Stimulated activated naive B cell treated with anti-CD40 and anti-IgM and Interleukin-4, amounts not matched to agents 10 μg/mL and 1 μg/mL and 100 μg/mL, for 72 hours (primary cell): Measurements from ENCODE around the gene PPP2R3C.
"Not testable (repeated sequence)": the region's sequence is repeated elsewhere in the genome, so short reads cannot be mapped to it uniquely, and the experiment has no call there.

Experiments
- ATAC-seq, 2 donors: fragments of 150-1000 bp; cut with Tn5 transposase; replicated peaks; 2 replicates each; pipeline ENCODE4 v1.10.0; 2021; ENCODE audit warnings: moderate library complexity in 1 of 2
- DNase-seq: peaks from one replicate; pipeline ENCODE4 v3.0.0; 2021
- H3K27ac Mint-ChIP-seq: one replicate; pipeline ENCODE4 v1.8.0; 2022; ENCODE audit warnings: mild to moderate bottlenecking, mixed read lengths
- H3K27me3 Mint-ChIP-seq, 2 donors: one replicate each; pipeline ENCODE4 v1.8.0; 2022; ENCODE audit warnings: mixed read lengths in 2 of 2
- H3K36me3 Mint-ChIP-seq, 2 donors: one replicate each; pipeline ENCODE4 v1.8.0; 2022; ENCODE audit warnings: mixed read lengths in 2 of 2, mild to moderate bottlenecking in 1 of 2
- H3K4me1 Mint-ChIP-seq, 2 donors: one replicate each; pipeline ENCODE4 v1.8.0; 2022; ENCODE audit warnings: mixed read lengths in 2 of 2, mild to moderate bottlenecking in 1 of 2
- H3K4me3 Mint-ChIP-seq, 2 donors: one replicate each; pipeline ENCODE4 v1.8.0; 2022; ENCODE audit warnings: mild to moderate bottlenecking in 2 of 2, mixed read lengths in 2 of 2, moderate library complexity in 1 of 2
- H3K9me3 Mint-ChIP-seq, 2 donors: one replicate each; pipeline ENCODE4 v1.8.0; 2022; ENCODE audit warnings: mixed read lengths in 2 of 2, mild to moderate bottlenecking in 1 of 2

PPP2R3C gene

DNA sequence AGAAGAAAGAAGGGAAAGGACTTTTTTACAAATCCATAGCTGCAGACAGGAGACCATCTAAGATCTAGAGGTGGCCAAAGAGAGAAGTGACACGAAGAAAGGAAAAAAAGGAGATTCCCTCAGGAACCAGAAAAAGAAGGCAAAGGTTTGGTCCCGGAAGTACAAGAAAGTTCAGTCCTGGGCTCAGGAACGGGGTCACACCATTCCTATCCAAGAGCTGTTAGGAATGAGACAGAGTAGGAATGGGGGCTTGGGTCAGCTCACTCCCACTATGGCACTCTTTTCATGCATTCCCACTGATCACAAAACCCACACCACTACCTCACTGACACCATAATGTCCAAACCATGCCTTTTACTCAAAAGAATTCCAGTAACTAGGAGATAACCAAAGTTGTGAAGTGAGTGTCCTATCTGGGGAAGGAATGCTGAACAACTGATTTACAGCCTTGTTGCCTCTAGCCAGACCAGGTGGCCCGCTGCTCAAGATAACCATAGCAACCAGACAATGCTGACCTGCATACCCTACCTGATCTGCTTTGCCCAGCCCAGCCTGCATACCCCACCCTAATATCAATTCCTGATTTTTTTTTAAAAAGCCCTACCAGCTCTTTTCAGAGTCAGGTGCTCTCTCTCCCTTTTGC lies 8.4 kb downstream of the PPP2R3C start:
- DNase-seq: no peak
- H3K27ac Mint-ChIP-seq: no peak overlapping the region
- peaks cover 0 to 4% of the 10 kb centered on the region in 2 donors for H3K9me3 Mint-ChIP-seq
- no peak for ATAC-seq
- H3K36me3 Mint-ChIP-seq: peaks cover 42 to 53% of the 10 kb centered on the region in 2 donors
- H3K27me3 Mint-ChIP-seq: no peaks in the 10 kb centered on the region
- H3K4me1 Mint-ChIP-seq: peaks cover 16 to 17% of the 10 kb centered on the region in 2 donors
- no peak overlapping the region for H3K4me3 Mint-ChIP-seq

DNA sequence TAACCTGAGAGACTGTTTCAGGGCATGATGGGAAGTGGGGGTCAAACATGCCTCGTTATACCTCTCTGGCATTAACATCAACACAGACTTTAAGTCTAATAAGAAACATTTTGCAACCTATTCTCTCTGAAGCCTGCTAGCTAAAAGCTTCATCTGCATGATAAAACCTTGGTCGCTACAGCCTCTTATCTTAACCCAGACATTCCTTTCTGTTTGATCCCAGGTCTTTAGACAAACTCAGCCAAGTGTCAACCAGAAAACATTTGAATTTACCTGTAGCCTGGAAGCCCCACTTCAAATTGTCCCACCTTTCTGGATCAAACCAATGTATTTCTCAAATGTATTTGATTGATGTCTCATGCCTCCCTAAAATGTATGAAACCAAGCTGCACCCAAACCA lies 9.1 kb downstream of the PPP2R3C start:
- Mint-ChIP-seq H3K27ac (no peak overlapping the region), H3K9me3 (peaks cover 0 to 4% of the 10 kb centered on the region in 2 donors), H3K36me3 (peaks cover 42 to 53% of the 10 kb centered on the region in 2 donors), H3K27me3 (no peaks in the 10 kb centered on the region), H3K4me3 (no peak overlapping the region), H3K4me1 (peaks cover 9 to 13% of the 10 kb centered on the region in 2 donors)
- DNase-seq (no peak), ATAC-seq (no peak)

DNA sequence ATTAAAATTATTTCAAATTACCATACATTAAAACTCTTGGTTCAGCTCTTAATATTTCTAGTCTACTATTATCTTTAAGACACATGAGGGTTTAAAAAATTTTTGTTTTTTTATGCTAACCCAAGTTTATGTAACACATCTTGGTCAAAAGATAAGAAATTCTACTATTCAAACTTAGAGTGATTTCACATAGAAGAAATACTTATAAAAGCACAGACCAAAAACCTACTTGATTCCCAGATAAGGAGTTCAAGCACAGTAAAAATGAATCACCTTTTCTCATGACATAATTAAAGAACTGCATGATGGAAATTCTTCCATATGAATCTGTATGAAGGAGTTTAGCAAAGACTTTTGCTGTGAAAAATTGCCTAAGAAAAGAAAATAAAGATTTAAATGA lies 13.9 kb downstream of the PPP2R3C start:
- ATAC-seq (no peak), DNase-seq (no peak)
- H3K9me3 Mint-ChIP-seq: peaks cover 0 to 4% of the 10 kb centered on the region in 2 donors
- H3K27ac Mint-ChIP-seq: no peak overlapping the region
- H3K4me3 Mint-ChIP-seq: no peak overlapping the region
- H3K4me1 Mint-ChIP-seq: no peaks in the 10 kb centered on the region
- peaks cover 31 to 38% of the 10 kb centered on the region in 2 donors for H3K36me3 Mint-ChIP-seq
- no peaks in the 10 kb centered on the region for H3K27me3 Mint-ChIP-seq

DNA sequence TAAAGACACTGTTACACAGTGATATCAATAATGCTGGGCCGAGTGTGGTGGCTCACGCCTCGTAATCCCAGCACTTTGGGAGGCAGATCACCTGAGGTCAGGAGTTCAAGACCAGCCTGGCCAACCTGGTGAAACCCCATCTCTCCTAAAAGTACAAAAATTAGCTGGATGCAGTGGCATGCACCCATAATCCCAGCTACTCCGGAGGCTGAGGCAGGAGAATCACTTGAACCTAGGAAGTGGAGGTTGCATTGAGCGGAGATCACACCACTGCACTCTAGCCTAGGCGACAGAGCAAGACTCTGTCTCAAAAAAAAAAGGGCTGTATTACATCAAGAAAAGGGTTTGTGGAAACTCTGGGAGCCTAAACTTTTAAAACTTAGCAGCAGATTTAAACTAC lies 27.1 kb downstream of the PPP2R3C start:
- H3K36me3 Mint-ChIP-seq: peaks cover 20 to 25% of the 10 kb centered on the region in 2 donors
- H3K27ac Mint-ChIP-seq, H3K9me3 Mint-ChIP-seq, DNase-seq, H3K4me3 Mint-ChIP-seq, ATAC-seq, H3K27me3 Mint-ChIP-seq, H3K4me1 Mint-ChIP-seq: not testable (repeated sequence)

DNA sequence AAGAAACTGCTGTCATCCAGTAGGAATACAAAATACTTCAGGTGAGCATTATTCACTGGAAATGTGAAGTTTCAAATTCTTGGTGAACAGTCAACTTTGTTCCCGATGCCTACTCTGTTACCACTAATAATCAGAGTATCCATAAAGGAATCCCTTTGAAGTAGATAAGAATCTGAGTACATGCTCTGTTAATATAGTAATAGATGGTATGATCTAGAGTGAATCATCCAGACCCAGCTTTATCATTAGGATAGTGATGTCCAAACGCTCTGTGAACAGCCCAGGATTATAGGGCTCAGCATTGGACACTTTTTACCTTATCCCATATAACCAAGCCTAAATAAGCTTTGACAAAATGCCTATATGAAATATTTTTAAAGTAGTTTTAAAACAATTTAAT lies 33.3 kb downstream of the PPP2R3C start:
- Mint-ChIP-seq H3K4me3 (no peak overlapping the region), H3K27me3 (no peaks in the 10 kb centered on the region), H3K27ac (no peak overlapping the region), H3K36me3 (peaks cover 30 to 35% of the 10 kb centered on the region in 2 donors), H3K9me3 (no peaks in the 10 kb centered on the region), H3K4me1 (no peaks in the 10 kb centered on the region)
- DNase-seq: no peak
- no peak for ATAC-seq

DNA sequence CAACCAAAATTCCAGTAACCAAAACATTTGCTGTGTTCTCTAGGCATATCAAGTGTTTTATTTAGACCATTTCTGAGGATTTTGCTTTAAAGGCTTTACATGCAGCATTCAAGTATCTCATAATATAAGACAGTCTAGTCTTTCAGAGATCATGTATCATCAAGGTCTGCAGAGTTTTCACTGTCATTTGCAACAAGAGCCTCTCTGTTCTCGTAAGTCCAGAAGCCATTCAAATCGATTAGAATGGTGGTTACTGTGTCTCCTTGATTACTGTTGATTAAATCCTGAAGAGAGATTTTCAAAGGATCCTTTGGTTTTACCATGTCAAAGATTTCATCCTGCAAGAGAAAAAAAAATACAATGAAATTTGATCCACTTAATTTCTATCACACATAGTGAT lies 36.3 kb downstream of the PPP2R3C start:
- H3K36me3 Mint-ChIP-seq: peaks cover 23 to 25% of the 10 kb centered on the region in 2 donors
- H3K27me3 Mint-ChIP-seq: no peaks in the 10 kb centered on the region
- H3K9me3 Mint-ChIP-seq: no peaks in the 10 kb centered on the region

DNA sequence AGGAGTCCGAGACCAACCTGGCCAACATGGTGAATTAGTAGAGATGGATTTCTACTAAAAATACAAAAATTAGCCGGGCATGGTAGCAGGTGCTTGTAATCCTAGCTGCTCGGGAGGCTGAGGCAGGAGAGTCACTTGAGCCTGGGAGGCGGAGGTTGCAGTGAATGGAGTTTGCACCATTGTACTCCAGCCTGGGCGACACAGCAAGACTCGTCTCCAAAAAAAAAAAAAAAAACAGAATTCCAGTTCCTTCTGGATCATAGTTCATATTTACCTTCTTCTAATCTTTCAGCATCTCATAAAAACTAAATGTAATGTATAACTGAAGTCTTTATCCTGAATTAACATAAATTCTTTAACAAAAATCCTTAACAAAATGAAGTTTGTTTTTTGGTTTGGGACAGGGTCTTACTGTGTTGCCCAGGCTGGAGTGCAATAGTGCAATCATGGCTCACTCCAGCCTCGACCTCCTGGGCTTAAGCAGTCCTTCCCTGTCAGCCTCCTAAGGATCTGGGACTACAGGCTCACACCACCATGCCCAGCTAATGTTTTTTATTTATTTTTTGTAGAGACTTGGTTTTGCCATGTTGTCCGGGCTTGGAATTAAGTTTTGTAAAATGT lies 38.1 kb downstream of the PPP2R3C start:
- Mint-ChIP-seq H3K4me3 (no peak overlapping the region), H3K4me1 (no peaks in the 10 kb centered on the region), H3K27ac (peak overlapping the region; percentile 20), H3K36me3 (peaks cover 25 to 29% of the 10 kb centered on the region in 2 donors), H3K27me3 (no peaks in the 10 kb centered on the region), H3K9me3 (no peaks in the 10 kb centered on the region)
- ATAC-seq (no peak), DNase-seq (no peak)

More for the DNA sequence above, 36.3 kb downstream of the PPP2R3C start:
- H3K27ac Mint-ChIP-seq: peak overlapping the region; percentile 33
- ATAC-seq: no peak
- no peaks in the 10 kb centered on the region for H3K4me1 Mint-ChIP-seq
- no peak overlapping the region for H3K4me3 Mint-ChIP-seq
- no peak for DNase-seq

DNA sequence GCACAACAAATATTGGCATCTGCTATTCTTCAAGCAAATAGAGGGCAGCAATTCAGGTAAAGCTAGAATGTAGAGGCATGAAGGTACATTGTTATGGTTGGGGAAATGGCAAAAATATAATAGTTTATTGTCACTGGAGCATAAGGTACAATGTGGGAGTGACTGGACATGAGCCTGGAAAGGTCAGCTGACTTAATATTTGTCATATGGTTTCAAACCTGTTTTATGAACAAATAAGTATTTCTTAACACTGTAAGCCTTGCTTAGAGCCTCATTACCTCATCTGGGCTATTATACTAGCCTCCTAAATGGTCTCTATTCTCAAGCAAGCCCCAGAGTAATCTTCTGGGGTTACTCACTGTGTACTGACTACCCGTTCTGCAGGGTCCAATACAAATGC lies 42.0 kb downstream of the PPP2R3C start:
- Mint-ChIP-seq H3K27ac (no peak overlapping the region), H3K27me3 (no peaks in the 10 kb centered on the region), H3K9me3 (no peaks in the 10 kb centered on the region), H3K4me1 (no peaks in the 10 kb centered on the region), H3K4me3 (no peak overlapping the region), H3K36me3 (peaks cover 12 to 16% of the 10 kb centered on the region in 2 donors)
- ATAC-seq (no peak), DNase-seq (no peak)

DNA sequence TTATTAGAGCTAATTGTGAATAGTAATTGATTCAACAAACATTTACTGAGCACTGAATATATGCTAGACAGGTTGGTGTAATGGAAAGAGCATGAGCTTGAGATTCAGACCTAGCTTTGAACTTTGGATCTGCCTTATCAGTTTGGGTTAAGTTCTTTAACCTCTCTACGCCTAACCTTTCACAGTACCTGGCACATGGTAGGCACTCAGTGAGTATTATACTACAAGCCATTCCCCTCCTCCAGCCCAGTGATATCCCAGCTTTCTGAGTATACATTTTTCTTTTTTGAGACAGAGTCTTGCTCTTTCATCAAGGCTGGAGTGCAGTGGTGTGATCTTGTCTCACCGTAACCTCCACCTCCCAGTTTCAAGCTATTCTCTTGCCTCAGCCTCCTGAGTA lies 43.7 kb downstream of the PPP2R3C start:
- no peak for DNase-seq

DNA sequence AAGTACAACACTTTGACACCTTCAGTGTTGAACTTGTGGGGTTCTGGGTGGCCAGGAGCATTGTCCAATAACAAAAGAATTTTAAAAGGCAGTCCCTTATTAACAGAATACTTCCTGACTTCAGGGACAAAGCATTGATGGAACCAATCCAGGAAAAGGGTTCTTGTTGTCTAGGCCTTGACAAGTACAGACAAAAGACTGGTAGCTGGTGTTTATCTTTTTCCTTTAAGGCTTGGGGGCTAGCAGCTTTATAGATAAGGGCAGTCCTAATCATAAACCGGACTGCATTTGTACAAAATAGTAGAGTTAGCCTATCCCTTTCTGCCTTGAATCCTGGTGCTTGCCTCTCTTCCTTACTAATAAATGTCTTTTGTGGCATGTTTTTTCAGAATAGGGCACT lies 48.3 kb downstream of the PPP2R3C start:
- Mint-ChIP-seq H3K36me3 (peaks cover 25 to 27% of the 10 kb centered on the region in 2 donors), H3K27me3 (no peaks in the 10 kb centered on the region), H3K9me3 (no peaks in the 10 kb centered on the region), H3K27ac (no peak overlapping the region), H3K4me3 (no peak overlapping the region), H3K4me1 (no peaks in the 10 kb centered on the region)
- DNase-seq (no peak), ATAC-seq (no peak)

More for the DNA sequence above, 43.7 kb downstream of the PPP2R3C start:
- Mint-ChIP-seq H3K27me3 (no peaks in the 10 kb centered on the region), H3K27ac (no peak overlapping the region), H3K36me3 (peaks cover 11 to 13% of the 10 kb centered on the region in 2 donors), H3K4me3 (no peak overlapping the region), H3K9me3 (no peaks in the 10 kb centered on the region), H3K4me1 (no peaks in the 10 kb centered on the region)
- ATAC-seq: no peak

DNA sequence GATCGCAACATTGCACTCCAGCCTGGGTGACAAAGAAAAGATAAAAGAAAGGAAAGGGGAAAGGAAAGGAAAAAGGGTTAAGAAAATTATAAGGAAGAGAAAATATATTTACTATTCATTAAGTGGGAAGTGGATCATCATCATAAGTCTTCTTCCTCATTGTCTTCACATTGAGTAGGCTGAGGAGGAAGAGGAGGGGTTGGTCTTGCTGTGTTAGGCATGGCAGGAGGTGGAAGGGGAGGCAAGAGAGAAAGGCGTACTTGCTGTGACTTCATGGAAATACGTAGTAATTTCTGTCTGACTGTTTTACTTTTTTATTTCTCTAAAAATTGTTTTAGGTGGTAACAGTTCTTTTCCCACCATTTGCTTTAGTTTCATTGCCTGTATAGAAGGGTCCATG lies 49.6 kb downstream of the PPP2R3C start:
- no peaks in the 10 kb centered on the region for H3K9me3 Mint-ChIP-seq
- H3K4me1 Mint-ChIP-seq: peaks cover 0 to under 1% of the 10 kb centered on the region in 2 donors
- ATAC-seq: no peak
- no peak overlapping the region for H3K27ac Mint-ChIP-seq
- no peak for DNase-seq
- H3K36me3 Mint-ChIP-seq: peaks cover 36% of the 10 kb centered on the region in 2 donors
- no peak overlapping the region for H3K4me3 Mint-ChIP-seq
- H3K27me3 Mint-ChIP-seq: no peaks in the 10 kb centered on the region

DNA sequence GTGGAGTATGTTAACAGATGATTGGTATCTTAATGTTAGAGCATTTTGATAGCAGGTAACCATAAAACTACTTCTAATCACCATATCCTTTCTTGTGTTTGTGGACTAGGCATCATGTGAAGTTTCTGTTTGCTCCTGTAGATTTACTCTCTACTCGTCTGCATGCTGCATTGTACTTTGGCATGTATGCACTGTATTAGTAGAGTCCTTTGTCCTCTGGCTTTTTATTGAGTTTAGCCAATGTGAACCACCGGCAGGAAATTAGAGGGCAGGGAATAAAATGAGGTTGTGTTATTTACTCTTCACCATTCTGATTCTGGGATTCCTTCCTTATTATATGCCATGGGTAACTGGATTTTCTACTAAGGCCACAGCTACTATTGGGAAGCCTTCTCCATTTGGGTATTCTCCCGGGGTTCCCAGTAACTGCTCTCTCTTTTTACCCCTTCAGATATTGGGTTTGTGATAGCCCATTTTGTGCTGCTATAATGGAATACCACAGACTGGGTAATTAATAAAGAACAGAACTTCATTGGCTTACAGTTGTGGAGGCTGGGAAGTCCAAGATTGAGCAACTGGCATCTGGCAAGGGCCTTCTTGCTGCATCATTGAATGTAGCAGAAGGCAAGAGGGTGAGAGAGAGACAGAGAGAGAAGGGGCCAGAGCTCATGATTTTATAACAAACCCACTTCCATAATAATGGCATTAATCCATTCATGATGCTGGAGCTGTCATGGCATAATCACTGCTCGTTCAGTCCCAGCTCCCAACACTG lies 53.4 kb downstream of the PPP2R3C start:
- peaks cover 0 to 5% of the 10 kb centered on the region in 2 donors for H3K4me1 Mint-ChIP-seq
- no peaks in the 10 kb centered on the region for H3K27me3 Mint-ChIP-seq
- H3K27ac Mint-ChIP-seq: no peak overlapping the region
- H3K9me3 Mint-ChIP-seq: no peaks in the 10 kb centered on the region
- H3K36me3 Mint-ChIP-seq: peaks cover 40 to 44% of the 10 kb centered on the region in 2 donors
- DNase-seq: no peak
- H3K4me3 Mint-ChIP-seq: no peak overlapping the region
- no peak for ATAC-seq

DNA sequence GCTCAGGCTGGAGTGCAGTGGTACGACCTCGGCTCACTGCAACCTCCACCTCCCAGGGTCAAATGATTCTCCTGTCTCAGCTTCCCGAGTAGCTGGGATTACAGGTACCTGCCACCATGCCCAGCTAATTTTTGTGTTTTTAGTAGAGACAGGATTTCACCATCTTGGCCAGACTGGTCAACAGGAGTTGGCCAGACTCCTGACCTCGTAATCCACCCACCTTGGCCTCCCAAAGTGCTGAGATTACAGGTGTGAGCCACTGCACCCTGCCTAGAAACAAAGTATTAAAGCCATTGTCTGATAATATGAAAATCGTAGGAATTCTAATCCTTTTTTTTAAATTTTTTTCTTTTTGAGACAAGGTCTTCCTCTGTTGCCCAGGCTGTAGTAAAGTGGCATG lies 56.1 kb downstream of the PPP2R3C start:
- H3K36me3 Mint-ChIP-seq: peaks cover 34 to 37% of the 10 kb centered on the region in 2 donors
- H3K4me3 Mint-ChIP-seq, H3K9me3 Mint-ChIP-seq, H3K27me3 Mint-ChIP-seq, ATAC-seq, DNase-seq, H3K27ac Mint-ChIP-seq, H3K4me1 Mint-ChIP-seq: not testable (repeated sequence)

DNA sequence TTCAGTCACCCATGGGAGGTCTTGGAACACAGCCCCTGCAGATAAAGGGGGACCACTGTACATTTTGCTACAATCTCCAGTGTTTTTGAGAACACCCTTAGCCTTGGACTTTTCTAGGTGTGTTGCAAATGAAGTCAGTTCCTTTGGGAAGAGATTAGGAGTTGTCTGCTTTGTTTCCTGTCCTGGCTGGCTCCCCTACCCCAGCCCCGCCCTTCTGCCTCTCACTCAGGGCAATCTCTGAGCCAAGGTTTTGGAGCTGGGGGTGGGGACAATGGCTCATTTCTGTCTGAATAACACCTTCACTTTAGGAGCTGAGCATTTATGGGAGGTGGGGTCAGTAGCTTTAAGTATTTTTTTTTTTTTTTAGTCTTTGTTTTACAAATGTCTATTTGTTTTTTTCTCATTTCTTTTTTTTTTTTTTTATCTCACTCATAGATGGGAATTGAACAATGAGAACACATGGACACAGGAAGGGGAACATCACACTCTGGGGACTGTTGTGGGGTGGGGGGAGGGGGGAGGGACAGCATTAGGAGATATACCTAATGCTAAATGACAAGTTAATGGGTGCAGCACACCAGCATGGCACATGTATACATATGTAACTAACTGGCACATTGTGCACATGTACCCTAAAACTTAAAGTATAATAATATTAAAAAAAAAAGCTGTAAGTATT lies 60.5 kb downstream of the PPP2R3C start:
- not testable (repeated sequence) for DNase-seq, ATAC-seq, H3K27ac Mint-ChIP-seq, H3K9me3 Mint-ChIP-seq, H3K27me3 Mint-ChIP-seq, H3K4me1 Mint-ChIP-seq, H3K4me3 Mint-ChIP-seq
- H3K36me3 Mint-ChIP-seq: peaks cover 34 to 41% of the 10 kb centered on the region in 2 donors
